CD1c-positive myeloid dendritic cell (primary cell): ENCODE data around the gene TJP1.
"Not testable (repeated sequence)": the region's sequence is repeated elsewhere in the genome, so short reads cannot be mapped to it uniquely, and the experiment has no call there.

Experiments
- DNase-seq: peaks from one replicate; pipeline ENCODE4 v3.0.0-alpha.2; 2016; ENCODE audit errors: extremely low spot score

The TJP1 gene

GRCh38 chr15:29800491-29801366 lies 21.5 kb downstream of the TJP1 start:
- DNase-seq, result no peak

- DNase-seq, result no peak
Measured at GRCh38 chr15:29799859-29800258, 22.4 kb downstream of the TJP1 start.

GRCh38 chr15:29795610-29796009 lies 26.7 kb downstream of the TJP1 start:
- DNase-seq, result no peak

- DNase-seq, result no peak
Measured at GRCh38 chr15:29792426-29793159, 29.7 kb downstream of the TJP1 start.

- no peak for DNase-seq
Measured at GRCh38 chr15:29790607-29791006, 31.7 kb downstream of the TJP1 start.

GRCh38 chr15:29789871-29790270 lies 32.4 kb downstream of the TJP1 start:
- DNase-seq, result no peak

- no peak for DNase-seq
Measured at GRCh38 chr15:29788433-29789034, 33.7 kb downstream of the TJP1 start.

GRCh38 chr15:29787767-29788166 lies 34.5 kb downstream of the TJP1 start:
- DNase-seq, result no peak

- DNase-seq, result no peak
Measured at GRCh38 chr15:29785642-29786041, 36.6 kb downstream of the TJP1 start.

GRCh38 chr15:29785136-29785535 lies 37.1 kb downstream of the TJP1 start:
- DNase-seq, result no peak

- no peak for DNase-seq
Measured at GRCh38 chr15:29784413-29784812, 37.9 kb downstream of the TJP1 start.

GRCh38 chr15:29782816-29783215 lies 39.5 kb downstream of the TJP1 start:
- DNase-seq, result not testable (repeated sequence)

- DNase-seq, result no peak
Measured at GRCh38 chr15:29778382-29778781, 43.9 kb downstream of the TJP1 start.

- DNase-seq, result no peak
Measured at GRCh38 chr15:29776859-29777258, 45.4 kb downstream of the TJP1 start.

- no peak for DNase-seq
Measured at GRCh38 chr15:29774900-29775299, 47.4 kb downstream of the TJP1 start.

GRCh38 chr15:29773816-29774215 lies 48.5 kb downstream of the TJP1 start:
- DNase-seq, result no peak

- no peak for DNase-seq
Measured at GRCh38 chr15:29773000-29773399, 49.3 kb downstream of the TJP1 start.

GRCh38 chr15:29770796-29771195 lies 51.5 kb downstream of the TJP1 start:
- DNase-seq, result no peak

GRCh38 chr15:29765898-29766527 lies 56.3 kb downstream of the TJP1 start:
- DNase-seq, result no peak

- DNase-seq, result no peak
Measured at GRCh38 chr15:29765234-29765841, 56.9 kb downstream of the TJP1 start.

- no peak for DNase-seq
Measured at GRCh38 chr15:29759596-29759995, 62.7 kb downstream of the TJP1 start.
